ENCODE data around the gene ANAPC7. TPM values are rescaled to one million over a fixed set of nuclear protein-coding genes. Genes with fewer than 3 reads are reported as not detected.

Gene ANAPC7
- total RNA-seq, 2 donors from 2014 or later, result 22.1 to 40.1 TPM

- Histone ChIP-seq H3K9ac (ENCODE audit: low read depth in 2 of 2, low read length in 2 of 2) (no peak overlapping the region), H3K27me3 (no peaks in the 10 kb centered on the region), H3K36me3 (peaks cover 5% of the 10 kb centered on the region), H3K4me3 (no peak overlapping the region), H3K4me1 (no peaks in the 10 kb centered on the region), H3K9me3 (no peaks in the 10 kb centered on the region), H3K27ac (no peak overlapping the region)
- DNase-seq, result no peak
- intact Hi-C loops (cut with DNase I), result no loop called here
- no peak for TF ChIP-seq CTCF (IDR thresholded peaks at IDR 0.05)
Observed at GRCh38 chr12:110352401-110352800, 51.1 kb downstream of the ANAPC7 start.

- no peak for DNase-seq
- Histone ChIP-seq H3K27ac (no peak overlapping the region), H3K27me3 (no peaks in the 10 kb centered on the region), H3K36me3 (peaks cover 11% of the 10 kb centered on the region), H3K9me3 (no peaks in the 10 kb centered on the region), H3K4me1 (no peaks in the 10 kb centered on the region), H3K9ac (ENCODE audit: low read depth in 2 of 2, low read length in 2 of 2) (no peak overlapping the region), H3K4me3 (no peak overlapping the region)
- no peak for TF ChIP-seq CTCF (IDR thresholded peaks at IDR 0.05)
- intact Hi-C loops (cut with DNase I), result no loop called here
Observed at GRCh38 chr12:110351119-110351518, 52.4 kb downstream of the ANAPC7 start.

GRCh38 chr12:110349514-110350151, 53.9 kb downstream of the ANAPC7 start:
- H3K9ac ChIP-seq (ENCODE audit: low read depth in 2 of 2, low read length in 2 of 2), result no peak overlapping the region
- intact Hi-C loops (cut with DNase I), result no loop called here
- H3K27ac ChIP-seq, result no peak overlapping the region
- TF ChIP-seq CTCF (IDR thresholded peaks at IDR 0.05), result no peak
- no peak for DNase-seq
- H3K4me1 ChIP-seq, result no peaks in the 10 kb centered on the region
- peaks cover 24% of the 10 kb centered on the region for H3K36me3 ChIP-seq
- no peaks in the 10 kb centered on the region for H3K9me3 ChIP-seq
- no peaks in the 10 kb centered on the region for H3K27me3 ChIP-seq
- no peak overlapping the region for H3K4me3 ChIP-seq

DNA sequence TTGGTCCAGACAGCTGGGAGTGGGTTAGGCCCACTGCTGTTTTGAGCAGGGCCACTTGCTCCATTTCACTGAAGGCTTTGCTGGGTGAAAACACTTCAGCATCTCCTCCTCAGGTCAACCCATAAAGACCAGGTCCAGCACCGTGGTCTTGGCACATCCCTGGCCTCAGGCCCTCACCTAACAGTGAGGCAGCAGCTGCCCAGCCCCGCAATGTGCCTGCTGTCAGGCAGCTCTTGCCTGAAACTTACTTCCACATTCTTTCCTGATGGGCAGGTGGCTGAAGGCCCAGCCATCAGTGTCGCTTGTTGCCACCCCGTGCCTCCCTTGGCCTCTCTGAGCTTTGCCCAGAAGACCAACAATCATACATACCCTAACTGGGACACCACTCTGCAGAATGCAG, 54.4 kb downstream of the ANAPC7 start:
- H3K9me3 ChIP-seq, result no peaks in the 10 kb centered on the region
- H3K27me3 ChIP-seq, result no peaks in the 10 kb centered on the region
- DNase-seq, result no peak
- no peak for TF ChIP-seq CTCF (IDR thresholded peaks at IDR 0.05)
- peak overlapping the region in 1 of 2 donors; percentile 19 for H3K9ac ChIP-seq (ENCODE audit: low read depth in 2 of 2, low read length in 2 of 2)
- no peak overlapping the region for H3K27ac ChIP-seq
- no peaks in the 10 kb centered on the region for H3K4me1 ChIP-seq
- intact Hi-C loops (cut with DNase I), result no loop called here
- peaks cover 29% of the 10 kb centered on the region for H3K36me3 ChIP-seq
- H3K4me3 ChIP-seq, result no peak overlapping the region

DNA sequence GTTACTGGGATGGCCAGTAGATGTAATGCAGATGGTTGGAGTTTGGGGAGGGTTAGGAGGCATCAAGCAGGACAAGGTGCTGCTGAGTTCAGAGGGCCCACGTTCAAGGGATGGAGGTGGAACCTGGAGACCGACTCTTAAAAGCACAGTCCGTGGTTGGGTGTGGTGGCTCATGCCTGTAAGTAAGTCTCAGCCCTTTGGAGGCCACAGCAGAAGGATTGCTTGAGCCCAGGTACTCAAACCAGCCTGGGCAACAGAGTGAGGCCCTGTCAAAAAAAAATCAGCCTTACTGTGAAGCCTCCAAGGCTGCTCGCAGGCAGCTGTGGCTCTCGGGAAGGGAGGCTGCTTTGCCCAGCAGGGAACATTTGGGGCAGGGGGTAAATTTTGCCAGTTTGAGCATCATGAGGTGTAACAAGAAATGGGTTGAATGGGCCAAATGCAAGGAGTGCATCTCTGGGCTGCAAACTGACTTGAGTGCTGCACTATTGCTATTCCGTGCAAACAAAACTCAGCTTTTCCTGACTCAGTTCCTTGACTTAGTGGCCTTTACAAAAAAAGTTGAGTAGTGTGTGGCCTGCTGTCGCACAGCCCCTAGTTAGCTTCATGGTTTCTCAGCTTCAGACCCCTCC, 55.0 kb downstream of the ANAPC7 start:
- no peak for DNase-seq
- peaks cover 34% of the 10 kb centered on the region for H3K36me3 ChIP-seq
- H3K27ac ChIP-seq, result no peak overlapping the region
- H3K4me3 ChIP-seq, result no peak overlapping the region
- no peak for TF ChIP-seq CTCF (IDR thresholded peaks at IDR 0.05)
- H3K9me3 ChIP-seq, result no peaks in the 10 kb centered on the region
- H3K9ac ChIP-seq (ENCODE audit: low read depth in 2 of 2, low read length in 2 of 2), result no peak overlapping the region
- H3K27me3 ChIP-seq, result no peaks in the 10 kb centered on the region
- no peaks in the 10 kb centered on the region for H3K4me1 ChIP-seq
- intact Hi-C loops (cut with DNase I), result no loop called here
